Anterior cingulate cortex (tissue), 58 donors: ENCODE measurements around the gene SPIRE1.

ENCODE experiments used
- DNase-seq, 58 donors: peaks; one replicate each; lab custom pipeline; 2025; lab: John Stamatoyannopoulos, UW

Gene SPIRE1

GRCh38 chr18:12460874-12461273 is 197.0 kb downstream of the SPIRE1 start:
- DNase-seq: no peak

- no peak for DNase-seq
Observed at GRCh38 chr18:12458771-12459170, 199.1 kb downstream of the SPIRE1 start.

- peak in 1 of 58 donors; percentile 13 for DNase-seq
Observed at GRCh38 chr18:12456441-12456840, 201.5 kb downstream of the SPIRE1 start.

GRCh38 chr18:12455496-12455895 is 202.4 kb downstream of the SPIRE1 start:
- peak; percentile 15 to 97 (median 88) for DNase-seq

- no peak for DNase-seq
Observed at GRCh38 chr18:12452784-12453183, 205.1 kb downstream of the SPIRE1 start.

- no peak for DNase-seq
Observed at GRCh38 chr18:12451428-12451827, 206.5 kb downstream of the SPIRE1 start.

- DNase-seq: no peak
Observed at GRCh38 chr18:12449051-12449785, 208.7 kb downstream of the SPIRE1 start.

GRCh38 chr18:12445554-12445953 is 212.4 kb downstream of the SPIRE1 start:
- DNase-seq: no peak

- no peak for DNase-seq
Observed at GRCh38 chr18:12443551-12443950, 214.4 kb downstream of the SPIRE1 start.

- no peak for DNase-seq
Observed at GRCh38 chr18:12442946-12443345, 215.0 kb downstream of the SPIRE1 start.

- no peak for DNase-seq
Observed at GRCh38 chr18:12441475-12442034, 216.4 kb downstream of the SPIRE1 start.

- no peak for DNase-seq
Observed at GRCh38 chr18:12438257-12438656, 219.7 kb downstream of the SPIRE1 start.

GRCh38 chr18:12435867-12436266 is 222.0 kb downstream of the SPIRE1 start:
- DNase-seq: no peak

- DNase-seq: no peak
Observed at GRCh38 chr18:12434541-12434929, 223.4 kb downstream of the SPIRE1 start.

- no peak for DNase-seq
Observed at GRCh38 chr18:12433829-12434540, 223.9 kb downstream of the SPIRE1 start.

- no peak for DNase-seq
Observed at GRCh38 chr18:12432881-12433280, 225.0 kb downstream of the SPIRE1 start.

- no peak for DNase-seq
Observed at GRCh38 chr18:12432196-12432595, 225.7 kb downstream of the SPIRE1 start.

- no peak for DNase-seq
Observed at GRCh38 chr18:12431561-12431960, 226.3 kb downstream of the SPIRE1 start.

GRCh38 chr18:12430137-12430990 is 227.5 kb downstream of the SPIRE1 start:
- no peak for DNase-seq

- DNase-seq: no peak
Observed at GRCh38 chr18:12429556-12429955, 228.4 kb downstream of the SPIRE1 start.

GRCh38 chr18:12428923-12429322 is 229.0 kb downstream of the SPIRE1 start:
- DNase-seq: no peak
